HL-60 (cell line): ENCODE results near the gene PROCA1.

Experiments used
- CTCF ChIP-seq: IDR thresholded peaks from one replicate; pipeline ENCODE4 v1.5.1; 2011; ENCODE audit warnings: low read length, control low read depth, inconsistent platforms; ENCODE audit not compliant: insufficient read depth
- GABPA ChIP-seq: IDR thresholded peaks from 2 replicates; pipeline ENCODE4 v1.6.1; 2012; ENCODE audit warnings: low read depth
- POLR2AphosphoS5 ChIP-seq: IDR thresholded peaks from 2 replicates; pipeline ENCODE4 v1.6.1; 2012; ENCODE audit warnings: low read depth
- REST ChIP-seq: IDR thresholded peaks from 2 replicates; pipeline ENCODE4 v1.6.1; 2012; ENCODE audit warnings: low read depth; ENCODE audit not compliant: insufficient replicate concordance
- SPI1 ChIP-seq: IDR thresholded peaks from 2 replicates; pipeline ENCODE4 v1.6.1; 2012; ENCODE audit warnings: low read depth, mild to moderate bottlenecking, borderline replicate concordance

GRCh38 chr17:28758411-28759121 lies 46.9 kb upstream of the PROCA1 start:
- TF ChIP-seq CTCF, result no peak
- TF ChIP-seq GABPA, result no peak
- no peak for TF ChIP-seq POLR2AphosphoS5
- TF ChIP-seq REST, result no peak
- no peak for TF ChIP-seq SPI1
